HG03520 (cell line): ENCODE results near the gene FRS2.

Experiments
- ATAC-seq: cut with Tn5 transposase; IDR thresholded peaks from one replicate; pipeline ENCODE4 v1.9.1; 2021; ENCODE audit warnings: mild to moderate bottlenecking, moderate library complexity; ENCODE audit not compliant: unreplicated experiment

FRS2 gene

DNA sequence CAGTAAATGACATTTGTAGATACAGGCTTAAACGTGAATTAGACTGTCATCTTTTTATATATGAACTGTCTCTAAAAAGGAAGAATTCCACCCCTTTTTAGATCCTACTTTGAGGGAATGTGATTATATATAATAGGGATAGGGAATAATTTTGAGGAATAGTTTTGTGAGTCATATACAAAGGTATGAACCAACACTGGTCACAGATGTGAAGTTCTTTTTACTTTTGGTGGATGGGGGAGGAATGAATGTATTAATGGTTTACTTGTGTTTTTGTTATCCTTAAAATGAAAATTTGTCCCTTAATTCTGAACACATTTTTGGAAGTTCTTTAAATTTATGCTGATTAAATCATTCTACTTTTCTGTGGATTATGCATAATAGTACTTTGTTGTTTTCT, 30.4 kb downstream of the FRS2 start:
- no peak for ATAC-seq

DNA sequence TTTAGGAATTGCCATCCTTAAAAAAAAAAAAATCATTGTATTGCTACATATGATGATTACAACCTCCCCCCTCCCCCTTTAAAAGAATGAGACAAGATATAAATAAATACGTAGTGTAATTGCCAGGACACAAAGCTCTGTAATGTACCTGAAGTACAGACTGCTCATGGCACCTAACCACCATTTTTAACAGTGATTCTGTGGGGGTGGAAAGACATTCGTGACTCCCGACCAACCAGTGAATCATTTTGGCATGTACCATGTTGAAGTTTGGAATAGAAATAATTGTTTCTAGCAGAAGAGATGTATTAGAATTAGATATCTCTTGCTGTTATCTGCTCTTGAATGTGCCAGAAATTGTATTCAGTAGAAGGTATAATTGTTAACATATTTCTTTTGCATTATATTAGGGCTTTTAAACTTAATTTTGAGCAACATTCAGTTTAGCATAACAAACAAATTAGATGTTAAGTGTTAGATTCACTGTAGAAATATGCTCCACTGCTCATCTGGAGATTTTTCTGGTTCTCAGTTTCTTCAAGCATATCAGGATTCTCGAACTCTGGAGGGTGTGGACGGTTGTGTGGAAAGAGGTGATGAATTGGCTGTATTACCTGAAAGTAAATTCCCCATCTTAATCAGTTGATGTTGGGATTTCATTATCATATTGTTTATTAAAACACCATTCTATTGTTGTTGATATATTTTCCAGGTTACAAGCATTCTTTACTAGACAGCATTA, 31.1 kb downstream of the FRS2 start:
- ATAC-seq = no peak

DNA sequence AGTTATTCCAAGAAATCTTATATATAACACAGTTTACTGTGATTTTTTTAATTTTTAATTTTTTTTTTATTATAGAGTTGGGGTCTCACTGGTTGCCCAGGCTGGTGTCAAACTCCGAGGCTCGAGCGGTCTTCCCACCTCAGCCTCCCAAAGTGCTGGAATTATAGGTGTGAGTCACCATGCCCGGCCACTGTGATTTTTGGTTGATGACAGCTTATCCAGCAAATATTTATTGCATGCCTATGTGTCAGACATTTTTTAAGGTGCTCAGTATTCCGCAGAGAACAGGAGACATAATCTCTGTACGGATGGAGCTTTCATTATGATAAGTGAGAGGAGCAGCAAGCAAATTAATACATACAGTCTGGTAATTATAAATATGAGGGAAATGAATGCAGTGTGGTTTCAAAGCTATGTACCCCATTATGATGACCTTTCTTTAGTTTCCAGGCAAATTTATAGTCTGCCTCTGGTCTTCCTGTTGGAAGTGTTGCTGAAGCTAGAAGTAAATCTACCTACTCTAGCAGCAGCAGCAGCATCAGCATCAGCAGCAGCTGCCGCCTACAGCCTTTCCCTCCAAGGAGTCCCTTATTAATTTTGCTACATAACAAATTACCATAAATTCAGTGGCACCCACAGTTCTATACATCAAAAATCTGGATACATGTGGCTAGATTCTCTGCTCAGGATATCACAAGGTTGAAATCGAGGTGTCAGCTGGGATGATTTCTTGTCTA, 32.3 kb downstream of the FRS2 start:
- ATAC-seq = no peak

DNA sequence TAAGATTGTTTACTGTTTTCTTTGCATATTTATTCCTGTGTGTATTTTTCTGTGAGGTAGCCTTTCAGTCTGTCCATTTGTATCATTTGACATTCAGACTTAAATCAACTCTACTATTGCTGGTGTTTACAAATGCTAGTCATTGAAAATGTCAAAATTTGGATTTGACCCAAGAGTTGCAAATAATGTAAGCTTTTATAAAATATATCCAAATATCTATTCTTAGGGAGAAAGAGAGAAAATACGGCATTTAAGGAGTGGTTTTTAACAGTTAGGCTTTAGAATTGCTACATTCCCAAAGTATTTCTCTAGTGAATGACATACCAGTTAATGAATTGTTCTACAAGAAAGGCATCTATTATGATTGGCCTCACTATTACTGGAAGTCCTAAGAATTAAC, 37.9 kb downstream of the FRS2 start:
- no peak for ATAC-seq

DNA sequence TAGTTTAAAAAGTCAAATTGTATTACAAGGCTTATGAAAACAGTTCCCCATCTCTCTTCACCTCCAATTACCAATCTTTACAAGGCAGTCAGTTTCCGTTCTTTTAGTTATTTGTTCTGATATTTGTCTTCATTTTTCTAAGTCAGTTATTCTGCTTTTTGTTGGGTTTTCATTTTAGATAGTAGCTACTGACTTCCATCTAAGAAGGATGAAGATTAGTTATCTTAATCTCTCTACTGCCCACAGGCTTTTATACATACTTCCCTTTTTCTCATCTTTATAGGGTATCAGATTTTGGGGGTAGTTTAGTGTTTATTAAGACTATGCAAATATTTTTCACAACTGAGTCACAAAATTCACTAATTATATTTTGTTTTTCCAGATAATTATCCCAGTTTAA, 38.4 kb downstream of the FRS2 start:
- ATAC-seq = no peak

DNA sequence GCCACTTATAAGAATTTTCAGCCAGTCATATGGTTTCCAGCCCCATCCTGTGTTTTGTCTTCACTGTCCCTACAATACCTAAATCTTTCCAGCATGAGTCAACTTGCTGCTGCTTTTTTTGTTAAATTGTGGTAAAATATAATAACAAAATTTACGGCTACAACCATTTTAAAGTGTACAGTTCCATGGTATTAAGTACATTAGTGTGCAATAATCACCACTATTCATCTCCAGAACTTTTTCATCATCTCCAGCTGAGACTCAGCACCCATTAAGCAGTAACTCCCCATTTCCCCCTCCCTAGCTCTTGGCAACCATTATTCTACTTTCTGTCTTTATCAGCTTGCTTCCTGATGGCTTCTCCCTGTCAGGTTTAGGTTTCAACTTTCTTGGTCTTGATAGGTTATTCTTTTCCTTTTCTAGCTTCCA, 39.1 kb downstream of the FRS2 start:
- ATAC-seq = no peak

DNA sequence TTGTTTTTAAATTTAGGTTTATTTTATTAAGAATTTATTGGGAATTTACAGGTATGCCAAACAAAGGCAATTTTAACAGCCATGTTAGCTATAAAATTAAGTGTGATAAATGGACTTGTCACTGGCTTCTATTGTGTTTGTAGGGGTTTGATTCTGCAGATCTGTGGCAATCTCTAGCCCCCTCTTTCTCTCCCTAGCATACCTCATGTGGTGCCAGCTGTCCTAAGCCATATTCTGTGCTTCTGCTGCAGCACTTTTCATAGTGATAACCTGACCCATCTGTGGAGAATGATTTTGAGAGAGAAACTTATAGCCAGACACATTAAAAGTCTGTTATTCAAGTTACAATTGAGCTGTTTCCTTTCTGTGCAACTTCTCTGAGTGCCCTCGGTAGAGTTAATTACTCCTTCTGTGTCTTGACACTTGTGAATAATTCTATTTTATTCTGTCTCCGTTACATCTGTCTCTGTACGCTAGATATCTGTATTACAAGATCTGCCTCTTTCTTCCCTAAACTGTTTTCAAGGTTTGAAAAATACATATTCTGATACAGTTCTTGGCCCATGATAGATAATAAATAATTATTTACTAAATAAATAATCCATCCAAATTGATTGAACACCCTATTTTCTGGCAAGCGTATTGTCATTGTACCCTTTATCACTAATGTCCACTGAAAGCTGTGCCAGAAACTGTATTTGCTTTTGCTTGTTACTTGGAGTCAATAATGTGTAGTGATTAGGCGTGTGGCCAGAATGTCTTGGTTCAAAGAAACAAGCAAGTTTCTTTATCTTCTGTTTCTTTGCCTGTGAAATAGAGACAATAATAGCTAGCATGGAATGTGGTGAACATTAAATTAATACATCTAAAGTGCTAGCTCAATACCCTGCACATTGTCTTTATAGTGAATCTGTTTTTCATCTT, 40.0 kb downstream of the FRS2 start:
- no peak for ATAC-seq

DNA sequence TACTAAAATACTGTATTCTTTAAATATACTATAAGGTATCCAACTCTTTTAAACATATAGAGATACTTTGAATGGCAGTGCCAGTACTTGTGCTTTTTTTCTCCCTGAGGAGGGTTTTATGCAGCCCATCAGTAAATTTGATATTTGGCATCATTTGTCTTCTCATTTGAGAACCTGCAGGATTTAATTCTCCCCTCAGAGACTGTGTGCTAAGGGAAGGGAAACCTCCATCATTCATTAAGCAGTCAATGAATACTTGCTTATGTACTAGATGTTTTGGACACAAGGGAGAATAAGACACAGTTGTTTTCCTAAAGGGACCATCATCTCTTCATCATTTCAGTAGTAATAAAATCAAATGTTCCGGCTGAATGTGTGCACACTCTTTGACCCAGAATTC, 40.8 kb downstream of the FRS2 start:
- no peak for ATAC-seq

DNA sequence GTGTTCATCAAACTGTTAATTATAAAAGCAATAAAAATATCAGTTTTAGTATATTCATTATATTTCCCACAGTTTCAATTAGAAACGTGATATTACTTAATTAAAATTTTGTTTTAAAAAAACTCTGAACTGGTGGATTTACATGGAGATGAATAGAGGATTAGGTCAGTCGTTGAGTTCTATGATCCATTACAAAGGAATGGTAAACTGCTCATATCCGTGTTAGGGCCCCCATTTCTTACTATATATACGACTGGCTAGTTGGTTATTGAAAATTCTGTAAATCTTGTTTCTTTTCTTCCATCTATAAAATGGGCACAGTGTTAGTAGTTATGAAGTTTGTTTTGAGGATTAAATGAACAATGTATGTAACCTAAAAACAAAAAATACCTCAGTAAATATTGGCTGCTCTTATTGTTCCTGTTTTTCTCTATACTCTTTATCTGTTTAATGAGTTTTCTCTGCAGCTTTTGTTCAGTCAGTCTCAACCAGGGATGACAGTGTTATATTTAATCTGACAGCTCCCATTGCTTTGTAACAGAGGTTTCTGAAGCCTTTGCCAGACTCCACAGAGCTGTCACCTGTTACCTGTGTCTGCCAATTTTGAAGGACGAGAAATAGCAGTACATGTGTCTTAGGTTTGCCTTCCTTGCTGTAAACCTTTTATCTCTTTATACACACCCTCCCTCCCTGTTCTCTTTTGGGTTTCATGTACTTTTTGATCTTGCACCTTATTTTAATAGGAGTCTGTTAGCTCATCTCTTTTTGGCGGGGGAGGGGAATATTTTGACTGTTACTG, 41.5 kb downstream of the FRS2 start:
- no peak for ATAC-seq

DNA sequence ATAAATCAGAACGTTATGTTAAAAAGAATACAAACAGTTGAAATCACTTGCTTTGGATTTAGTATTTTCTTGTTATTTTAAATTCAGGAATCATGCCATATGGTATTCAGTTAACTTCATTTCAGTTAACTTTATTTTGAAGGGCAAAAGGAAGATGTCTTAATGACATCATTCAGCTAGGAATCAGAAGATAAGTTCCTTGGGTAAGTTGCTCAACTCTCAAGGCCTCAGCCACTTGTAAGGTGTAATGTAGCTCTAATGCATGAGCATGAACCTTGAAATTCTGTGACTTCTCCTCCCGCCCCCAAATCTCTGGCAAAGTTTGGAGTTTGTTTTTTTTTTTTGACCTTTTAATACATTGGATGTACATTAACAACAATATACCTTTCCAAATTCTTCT, 42.6 kb downstream of the FRS2 start:
- no peak for ATAC-seq

DNA sequence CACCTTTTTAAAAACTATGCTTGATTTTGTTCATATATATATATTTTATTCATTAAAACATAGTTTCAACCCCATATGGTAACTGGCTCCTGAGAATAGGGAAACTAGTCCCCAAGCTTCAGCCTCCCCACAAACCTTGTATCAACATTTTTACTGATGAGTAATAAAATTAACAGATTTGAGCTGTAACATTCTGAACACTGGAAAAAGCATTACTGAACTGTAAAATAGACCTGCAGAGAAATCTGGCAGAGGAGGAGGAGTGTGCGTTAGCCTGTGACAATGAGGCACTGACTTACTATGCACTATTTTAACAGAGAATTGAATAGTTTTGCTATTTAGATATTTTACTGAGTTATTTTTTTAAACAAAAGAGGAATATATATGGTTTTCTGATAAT, 43.1 kb downstream of the FRS2 start:
- ATAC-seq = no peak

DNA sequence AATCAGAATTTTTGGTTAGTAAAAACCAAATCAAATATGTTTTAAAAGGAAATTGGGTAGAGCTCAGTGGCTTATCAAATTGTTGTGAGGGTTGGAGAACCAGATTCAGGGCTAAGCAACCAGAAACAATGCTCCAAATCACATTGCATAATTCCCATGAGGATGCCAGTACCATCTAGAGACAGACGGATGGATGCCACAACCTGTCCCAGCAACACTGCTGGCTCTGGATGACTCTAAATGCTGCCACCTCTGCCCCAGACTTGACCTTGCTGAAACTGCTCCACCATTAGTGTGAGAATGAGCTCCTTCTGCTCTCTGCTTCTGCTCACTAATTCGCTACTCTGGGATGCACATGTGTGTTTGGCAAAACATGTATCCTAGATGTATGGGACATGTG, 43.9 kb downstream of the FRS2 start:
- no peak for ATAC-seq

DNA sequence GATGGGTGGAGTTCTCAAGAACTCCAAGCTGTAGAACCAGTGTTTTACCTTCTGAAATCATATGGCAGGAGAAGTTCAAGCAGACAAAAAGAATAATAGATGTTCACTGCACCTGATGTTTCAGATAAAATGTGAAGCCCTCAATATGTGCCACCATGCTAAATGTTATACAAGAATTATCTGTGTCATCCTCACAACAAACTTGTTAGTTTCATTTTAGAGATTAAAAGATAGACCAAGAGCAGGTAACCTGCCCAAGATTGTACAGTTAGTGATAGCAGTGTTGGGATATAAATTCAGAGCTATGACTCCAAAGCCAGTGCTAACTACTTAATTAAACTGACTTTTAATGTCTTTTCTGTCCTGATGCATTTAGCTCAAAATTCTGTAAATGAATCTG, 44.7 kb downstream of the FRS2 start:
- no peak for ATAC-seq

DNA sequence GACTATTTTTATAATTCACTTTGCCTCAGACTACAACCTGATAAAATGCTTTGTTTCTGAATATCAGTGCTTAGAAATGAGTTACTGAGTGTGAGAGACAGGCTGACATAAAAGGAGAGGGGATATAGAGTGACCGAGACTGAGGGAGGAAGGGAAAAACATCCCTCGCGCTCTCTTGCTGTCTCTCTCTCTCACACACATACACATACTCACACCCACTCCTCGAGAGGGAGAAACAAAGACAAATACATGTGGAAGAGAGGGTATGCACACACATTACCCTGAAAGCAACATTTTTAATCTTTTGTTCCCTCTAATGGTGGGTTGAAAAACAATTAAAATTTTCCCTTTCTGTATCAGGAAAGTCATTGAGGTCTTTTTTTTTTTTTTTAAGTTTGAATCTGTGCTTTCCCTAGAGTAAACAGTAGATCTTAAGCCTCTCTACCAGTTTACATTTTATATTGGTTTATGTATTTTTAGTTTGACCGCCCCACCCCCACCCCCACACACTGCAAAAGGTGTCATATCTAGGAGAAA, 45.3 kb downstream of the FRS2 start:
- no peak for ATAC-seq

DNA sequence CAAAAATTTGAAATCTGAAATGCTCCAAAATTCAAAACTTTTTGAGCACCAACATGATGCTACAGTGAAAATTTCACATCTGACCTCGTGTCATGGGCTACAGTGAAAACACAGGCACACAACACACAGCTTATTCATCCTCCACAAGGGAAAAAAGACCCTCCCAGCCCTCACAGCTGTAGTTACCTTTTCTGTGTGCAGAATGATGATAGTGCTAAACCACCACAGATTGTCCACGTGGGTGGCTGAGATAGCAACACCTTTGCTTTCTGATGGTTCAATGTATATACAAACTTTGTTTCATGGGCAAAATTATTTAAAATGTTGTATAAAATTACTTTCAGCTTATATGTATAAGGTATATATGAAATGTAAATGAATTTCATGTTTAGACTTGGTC, 46.8 kb downstream of the FRS2 start:
- ATAC-seq = no peak

DNA sequence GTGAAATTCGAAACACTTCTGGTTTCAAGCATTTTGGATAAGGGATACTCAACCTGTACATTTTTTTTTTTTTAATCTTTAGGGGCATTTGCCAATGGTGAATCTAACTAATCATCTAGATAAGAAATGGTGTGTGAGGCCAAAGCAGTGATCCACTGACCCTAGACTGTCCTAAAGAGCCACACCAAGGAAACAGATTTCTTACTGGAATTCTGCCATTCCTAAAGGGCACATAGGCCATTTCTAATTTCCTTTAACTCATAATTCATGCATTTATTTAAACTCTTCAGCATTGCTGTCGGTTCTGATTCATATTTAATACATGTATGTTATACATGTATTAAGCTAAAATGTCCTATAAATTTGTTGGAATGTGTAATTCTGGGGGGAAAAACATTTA, 47.2 kb downstream of the FRS2 start:
- ATAC-seq = no peak

DNA sequence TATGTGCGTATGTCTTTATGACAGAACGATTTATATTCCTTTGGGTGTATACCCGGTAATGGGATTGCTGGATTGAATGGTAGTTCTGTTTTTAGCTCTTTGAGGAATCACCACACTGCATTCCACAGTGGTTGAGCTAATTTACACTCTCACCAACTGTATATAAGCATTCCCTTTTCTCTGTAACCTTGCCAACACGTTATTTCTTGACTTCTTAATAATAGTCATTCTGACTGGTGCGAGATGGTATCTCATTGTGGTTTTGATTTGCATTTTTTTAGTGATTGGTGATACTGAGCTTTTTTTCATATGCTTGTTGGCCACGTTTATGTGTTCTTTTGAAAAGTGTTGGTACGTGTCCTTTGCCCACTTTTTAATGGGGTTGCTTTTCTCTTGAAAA, 49.7 kb downstream of the FRS2 start:
- ATAC-seq = no peak

DNA sequence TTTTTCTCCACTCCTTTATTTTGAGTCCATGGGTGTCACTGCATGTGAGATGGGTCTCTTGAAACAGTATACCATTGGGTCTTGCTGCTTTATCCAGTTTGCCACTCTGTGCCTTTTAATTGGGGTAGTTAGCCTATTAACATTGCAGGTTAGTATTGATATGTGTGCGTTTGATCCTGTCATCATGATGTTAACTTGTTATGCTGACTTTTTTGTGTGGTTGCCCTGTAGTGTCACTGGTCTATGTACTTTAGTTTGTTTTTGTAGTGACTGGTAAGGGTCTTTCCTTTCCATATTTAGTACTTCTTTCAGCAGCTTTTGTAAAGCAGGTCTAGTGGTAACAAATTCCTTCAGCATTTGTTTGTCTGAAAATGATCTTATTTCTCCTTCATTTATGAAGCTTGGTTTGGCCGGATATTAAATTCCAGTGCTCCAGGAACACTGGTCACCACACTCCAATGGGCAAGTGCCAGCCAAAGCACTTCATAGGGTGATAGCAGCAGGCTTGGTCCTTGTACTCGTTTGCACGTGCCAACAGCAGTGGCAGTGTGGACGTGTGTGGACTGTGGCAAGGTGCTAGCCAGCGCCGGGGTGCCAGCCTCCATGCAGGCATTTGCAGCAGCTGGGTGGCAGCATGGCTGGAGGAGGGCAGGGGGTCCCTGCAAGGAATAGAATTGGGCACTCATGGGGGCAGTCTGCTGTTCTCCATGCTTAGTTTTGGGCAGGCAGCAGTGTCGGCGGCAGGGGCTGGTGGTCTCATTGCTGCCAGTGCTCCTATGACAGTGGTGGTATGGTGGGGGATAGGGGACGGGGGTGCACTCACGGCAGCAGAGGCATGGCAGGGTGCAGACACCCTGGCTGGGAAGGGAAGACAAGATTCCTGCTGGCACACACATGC, 53.5 kb downstream of the FRS2 start:
- ATAC-seq = no peak

DNA sequence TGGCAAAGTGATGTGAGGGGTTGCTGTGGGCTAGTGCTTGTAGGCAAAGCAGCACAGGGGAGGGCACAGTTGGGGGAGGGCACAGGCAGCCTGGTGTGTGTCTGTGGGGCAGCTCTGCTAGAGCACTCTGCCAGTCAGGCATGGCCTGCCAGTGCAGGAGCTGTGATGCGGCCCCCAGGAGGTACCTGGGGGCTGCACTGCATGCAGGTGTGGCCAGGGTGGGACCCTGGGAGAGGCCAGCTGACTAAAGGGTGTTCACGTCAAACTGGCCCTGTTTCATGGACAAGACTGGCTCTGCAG, 54.1 kb downstream of the FRS2 start:
- no peak for ATAC-seq
